Lower leg skin (tissue), 4 donors: ENCODE data around the gene EGF. TPM values are rescaled to one million over a fixed set of nuclear protein-coding genes. Genes with fewer than 3 reads are reported as not detected.
"Not testable (repeated sequence)": the region's sequence is repeated elsewhere in the genome, so short reads cannot be mapped to it uniquely, and the experiment has no call there.

ENCODE experiments used
- DNase-seq, 2 donors: peaks; one replicate each; pipeline ENCODE4 v3.0.0-alpha.2; 2019; ENCODE audit warnings: low spot score in 2 of 2
- H3K4me3 ChIP-seq: fragments of 200-600 bp; sonication (generic); 2 replicates; pipeline ENCODE4 v1.5.1; 2017; ENCODE audit warnings: mild to moderate bottlenecking, low read depth; ENCODE audit not compliant: poor library complexity, severe bottlenecking
- POLR2A ChIP-seq, 2 donors: fragments of 450-650 bp; IDR thresholded peaks; one replicate each; pipeline ENCODE4 v1.6.1; 2016 to 2017; ENCODE audit warnings: antibody characterized with exemption in 2 of 2, mild to moderate bottlenecking in 1 of 2, moderate library complexity in 1 of 2
- WGBS, 2 donors: methylation state at CpG; one replicate each; pipeline ENCODE4 v1.1.5; 2018; 5-methylcytosine and 5-hydroxymethylcytosine counted together
- intact Hi-C: fragments of 100-400 bp; cut with DNase I; formaldehyde crosslinking; loops from one replicate; pipeline ENCODE4 v1.15.0; 2023; ENCODE audit warnings: low total_unique reads
- total RNA-seq, 4 donors: library from RNA; depleted of rRNA; stranded (reverse); fragments of >200 nt; gene quantifications; one replicate each; pipeline ENCODE4 v1.1.0, GENCODE V29; 2016
- TF ChIP-seq, protein P1 (sequence below), 3 donors: fragments of 450-650 bp; IDR thresholded peaks; one replicate each; pipeline ENCODE4 v1.5.1; 2016; ENCODE audit warnings: antibody characterized with exemption in 3 of 3, mild to moderate bottlenecking in 3 of 3, moderate library complexity in 2 of 3

Gene EGF
- total RNA-seq, 4 donors from 2014 or later: 1.5 to 3.9 (median 2.3) TPM

DNA sequence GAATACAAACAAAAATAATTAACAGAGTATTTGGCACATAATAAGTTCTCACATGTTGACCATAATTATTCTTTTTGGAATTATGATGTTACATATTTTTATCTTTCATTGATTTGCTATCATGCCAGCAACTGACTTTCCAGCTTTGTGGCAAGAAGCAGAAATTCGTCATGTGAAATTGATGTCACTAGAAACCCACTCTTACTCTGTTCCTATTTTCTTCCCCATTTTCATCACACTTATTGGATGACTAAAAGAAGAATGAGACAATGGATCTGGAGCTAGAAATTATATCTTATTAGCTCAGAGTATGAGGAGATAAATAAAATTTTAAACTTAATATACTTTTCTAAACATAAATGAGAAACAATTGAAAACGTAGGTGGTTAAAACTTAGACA, 31.9 kb downstream of the EGF start:
- WGBS, 2 donors: 77 to 80% methylated on average over 2 of the region's 2 CpGs
- DNase-seq: no peak
- intact Hi-C loops: no loop called here
- TF ChIP-seq, protein P1, sequence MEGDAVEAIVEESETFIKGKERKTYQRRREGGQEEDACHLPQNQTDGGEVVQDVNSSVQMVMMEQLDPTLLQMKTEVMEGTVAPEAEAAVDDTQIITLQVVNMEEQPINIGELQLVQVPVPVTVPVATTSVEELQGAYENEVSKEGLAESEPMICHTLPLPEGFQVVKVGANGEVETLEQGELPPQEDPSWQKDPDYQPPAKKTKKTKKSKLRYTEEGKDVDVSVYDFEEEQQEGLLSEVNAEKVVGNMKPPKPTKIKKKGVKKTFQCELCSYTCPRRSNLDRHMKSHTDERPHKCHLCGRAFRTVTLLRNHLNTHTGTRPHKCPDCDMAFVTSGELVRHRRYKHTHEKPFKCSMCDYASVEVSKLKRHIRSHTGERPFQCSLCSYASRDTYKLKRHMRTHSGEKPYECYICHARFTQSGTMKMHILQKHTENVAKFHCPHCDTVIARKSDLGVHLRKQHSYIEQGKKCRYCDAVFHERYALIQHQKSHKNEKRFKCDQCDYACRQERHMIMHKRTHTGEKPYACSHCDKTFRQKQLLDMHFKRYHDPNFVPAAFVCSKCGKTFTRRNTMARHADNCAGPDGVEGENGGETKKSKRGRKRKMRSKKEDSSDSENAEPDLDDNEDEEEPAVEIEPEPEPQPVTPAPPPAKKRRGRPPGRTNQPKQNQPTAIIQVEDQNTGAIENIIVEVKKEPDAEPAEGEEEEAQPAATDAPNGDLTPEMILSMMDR (IDR thresholded peaks at IDR 0.05): no peak
- no peak for TF ChIP-seq POLR2A (IDR thresholded peaks at IDR 0.05)
- no peak overlapping the region for H3K4me3 ChIP-seq

DNA sequence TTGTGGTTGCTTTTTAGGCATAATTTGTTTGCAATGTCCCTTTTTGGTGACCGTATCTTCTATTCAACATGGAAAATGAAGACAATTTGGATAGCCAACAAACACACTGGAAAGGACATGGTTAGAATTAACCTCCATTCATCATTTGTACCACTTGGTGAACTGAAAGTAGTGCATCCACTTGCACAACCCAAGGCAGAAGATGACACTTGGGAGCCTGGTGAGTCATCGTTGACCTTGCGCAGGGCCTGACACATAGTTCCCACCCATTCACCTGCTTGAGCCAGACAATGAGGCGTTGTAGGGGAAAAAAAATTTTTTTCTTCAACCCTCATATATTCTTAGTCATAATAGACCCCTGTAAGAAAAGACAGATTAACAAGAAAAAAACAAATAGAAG, 32.4 kb downstream of the EGF start:
- TF ChIP-seq, protein P1 (IDR thresholded peaks at IDR 0.05): no peak
- no peak for TF ChIP-seq POLR2A (IDR thresholded peaks at IDR 0.05)
- intact Hi-C loops: no loop called here
- no peak overlapping the region for H3K4me3 ChIP-seq
- no peak for DNase-seq
- 77 to 80% methylated on average over 4 of the region's 4 CpGs for WGBS, 2 donors

DNA sequence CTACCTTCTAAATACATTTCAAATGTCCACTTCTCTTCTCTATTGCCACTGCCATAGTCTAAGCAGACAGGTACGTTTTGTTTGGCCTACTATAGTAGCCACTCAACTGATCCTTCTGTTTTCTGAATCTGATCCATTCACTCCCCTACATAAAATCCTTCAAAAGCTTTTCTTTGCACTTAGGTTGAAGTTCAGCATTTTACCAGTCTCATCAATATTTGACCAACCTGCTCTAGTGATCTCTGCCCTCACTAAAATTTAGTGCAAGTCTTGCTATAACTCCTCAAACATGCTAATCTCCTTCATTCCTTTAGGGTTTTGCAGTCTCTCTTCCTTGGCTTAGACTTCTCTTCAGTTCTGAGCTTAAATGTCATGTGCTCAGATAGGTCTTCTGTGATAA, 33.4 kb downstream of the EGF start:
- intact Hi-C loops: no loop called here
- H3K4me3 ChIP-seq: no peak overlapping the region
- WGBS, 2 donors: 74 to 84% methylated on average over 1 of the region's 1 CpG
- TF ChIP-seq, protein P1 (IDR thresholded peaks at IDR 0.05): no peak
- no peak for TF ChIP-seq POLR2A (IDR thresholded peaks at IDR 0.05)
- no peak for DNase-seq

DNA sequence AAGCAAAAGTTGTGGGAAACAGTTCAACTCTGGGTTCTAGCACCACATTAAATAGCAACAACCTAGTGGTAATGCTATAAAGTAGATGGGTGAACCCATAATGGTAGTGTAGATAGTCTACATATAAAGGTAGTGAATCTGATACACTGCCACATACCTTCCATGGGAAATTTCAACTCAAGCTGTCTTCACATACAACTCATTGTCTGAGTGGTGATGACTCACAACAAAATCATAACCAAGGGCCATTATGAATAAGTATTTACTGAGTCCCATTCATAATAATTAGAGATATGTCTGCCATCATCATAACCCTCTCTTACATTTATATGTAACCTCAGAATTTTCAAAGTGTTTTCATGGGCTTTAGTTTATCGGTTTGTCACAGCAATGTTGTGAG, 34.8 kb downstream of the EGF start:
- 89 to 97% methylated on average over 1 of the region's 1 CpG for WGBS, 2 donors

DNA sequence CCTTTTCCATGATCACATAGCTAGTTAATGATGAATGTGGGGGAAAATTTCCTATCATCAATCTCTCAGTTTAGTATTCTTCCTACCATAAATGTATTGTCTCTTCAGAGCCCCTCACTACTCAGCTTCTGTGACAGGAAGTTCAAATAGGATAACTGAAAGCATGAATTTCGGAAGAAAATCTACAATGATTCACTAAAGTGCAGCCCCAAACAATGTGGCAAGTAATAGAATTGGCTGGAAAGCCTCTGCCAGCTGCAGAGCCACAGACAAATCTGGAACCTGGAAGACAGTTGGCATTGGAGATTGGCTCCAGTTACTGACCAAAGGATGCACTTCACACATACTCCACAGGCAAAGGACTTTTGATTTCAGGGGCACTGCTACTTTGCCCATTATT, 35.2 kb downstream of the EGF start:
- TF ChIP-seq, protein P1 (IDR thresholded peaks at IDR 0.05): no peak
- no peak for TF ChIP-seq POLR2A (IDR thresholded peaks at IDR 0.05)
- intact Hi-C loops: no loop called here
- 5 to 39% methylated on average over 1 of the region's 1 CpG for WGBS, 2 donors
- DNase-seq: no peak
- no peak overlapping the region for H3K4me3 ChIP-seq

More for the DNA sequence above, 34.8 kb downstream of the EGF start:
- intact Hi-C loops: no loop called here
- no peak for TF ChIP-seq POLR2A (IDR thresholded peaks at IDR 0.05)
- TF ChIP-seq, protein P1 (IDR thresholded peaks at IDR 0.05): no peak
- H3K4me3 ChIP-seq: no peak overlapping the region
- no peak for DNase-seq

DNA sequence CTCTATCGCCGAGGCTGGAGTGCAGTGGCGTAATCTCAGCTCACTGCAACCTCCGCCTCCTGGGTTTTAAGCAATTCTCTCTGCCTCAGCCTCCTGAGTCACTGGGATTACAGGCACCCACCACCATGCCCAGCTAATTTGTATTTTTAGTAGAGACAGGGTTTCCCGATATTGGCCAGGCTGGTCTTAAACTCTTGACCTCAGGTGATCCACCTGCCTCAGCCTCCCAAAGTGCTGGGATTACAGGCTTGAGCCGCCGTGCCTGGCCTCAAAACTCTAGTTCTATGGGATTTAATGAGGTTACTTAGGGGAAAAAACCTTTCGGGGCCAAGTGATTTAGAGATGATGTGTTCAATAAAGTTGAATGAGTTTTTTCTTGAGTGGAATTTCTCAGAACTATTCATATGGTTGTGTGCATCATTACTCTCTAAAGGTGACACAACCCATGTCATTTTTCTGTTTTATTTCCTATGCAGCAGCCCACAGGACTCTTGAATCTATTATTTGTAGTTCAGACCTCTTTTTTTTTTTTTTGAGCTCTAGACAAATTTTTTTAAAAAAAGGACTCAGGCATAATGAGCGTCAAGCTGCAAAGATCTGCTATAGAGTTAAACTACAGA, 36.5 kb downstream of the EGF start:
- intact Hi-C loops, H3K4me3 ChIP-seq, DNase-seq: not testable (repeated sequence)
- WGBS, 2 donors: 91% methylated on average over 9 of the region's 9 CpGs
